Measurements from ENCODE around the gene C11orf65.
"Not testable (repeated sequence)": the region's sequence is repeated elsewhere in the genome, so short reads cannot be mapped to it uniquely, and the experiment has no call there.

The C11orf65 gene

DNA sequence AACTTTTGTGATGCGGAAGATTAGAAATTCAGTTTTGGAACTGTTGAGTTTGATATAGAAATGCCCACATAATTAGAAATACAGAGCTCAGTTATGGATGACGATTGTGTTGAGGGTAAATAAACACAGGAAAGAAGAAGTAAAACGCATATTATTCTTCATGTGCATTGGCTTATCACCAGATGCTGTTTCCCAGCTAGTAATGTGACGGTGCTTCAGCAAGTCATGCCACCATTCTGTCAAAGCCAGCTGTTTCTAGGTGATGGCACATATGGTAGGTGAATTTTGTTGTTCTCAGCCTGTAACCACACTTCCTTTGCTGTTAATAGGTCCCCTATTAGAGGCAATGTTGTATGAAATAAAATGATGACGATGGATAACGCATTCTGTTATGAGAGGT, 68.9 kb downstream of the C11orf65 start:
- no peaks in the 10 kb centered on the region for H3K9me3 ChIP-seq (ENCODE audit: control extremely low read depth in 1 of 5, control insufficient read depth in 4 of 5, insufficient read depth in 2 of 5, low read depth in 1 of 5, low read length in 4 of 5)
- no peak overlapping the region for H3K27ac ChIP-seq (ENCODE audit: insufficient read depth in 1 of 2, low read depth in 1 of 2, low read length in 2 of 2, poor library complexity in 1 of 2, severe bottlenecking in 2 of 2)
- H3K36me3 ChIP-seq (ENCODE audit: control insufficient read depth in 4 of 4, insufficient read depth in 4 of 4, low read length in 3 of 4), result no peaks in the 10 kb centered on the region
- H3K4me1 ChIP-seq (ENCODE audit: control extremely low read depth in 1 of 4, control insufficient read depth in 4 of 4, insufficient read depth in 4 of 4, low read length in 3 of 4), result no peaks in the 10 kb centered on the region
- DNase-seq, result no peak
- 100% methylated on average over 3 of the region's 6 CpGs for WGBS (ENCODE audit: insufficient coverage)
- H3K4me3 ChIP-seq (ENCODE audit: control insufficient read depth in 1 of 7, extremely low read depth in 1 of 7, insufficient read depth in 4 of 7, low read depth in 2 of 7, low read length in 6 of 7), result no peak overlapping the region
- no peaks in the 10 kb centered on the region for H3K27me3 ChIP-seq (replicated peaks in 2 of 5; ENCODE audit: control insufficient read depth in 4 of 5, insufficient read depth in 5 of 5, low read length in 4 of 5)
- POLR2A ChIA-PET, result interaction anchor here (0.6 kb wide), 1 partner anchor 506 kb away, joined by 3 read pairs; no protein-coding TSS in a partner anchor
- CTCF ChIA-PET, result interaction anchor here (1.8 kb wide), 1 partner anchor 9 kb away, joined by 5 read pairs; no protein-coding TSS in a partner anchor

DNA sequence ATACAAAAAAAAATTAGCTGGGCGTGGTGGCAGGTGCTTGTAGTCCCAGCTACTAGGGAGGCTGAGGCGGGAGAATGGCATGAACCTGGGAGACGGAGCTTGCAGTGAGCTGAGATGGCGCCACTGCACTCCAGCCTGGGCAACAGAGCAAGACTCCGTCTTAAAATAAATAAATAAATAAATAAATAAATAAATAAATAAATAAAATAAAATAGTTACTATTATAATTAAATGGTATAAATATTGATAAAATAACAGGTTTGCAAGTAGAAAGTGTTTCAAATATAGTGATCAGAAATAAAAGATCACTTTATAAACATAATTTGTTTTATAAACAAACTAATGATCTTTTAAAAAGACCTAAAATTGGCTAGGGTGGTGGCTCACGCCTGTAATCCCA, 70.7 kb downstream of the C11orf65 start:
- CTCF ChIA-PET; POLR2A ChIA-PET; DNase-seq; H3K27ac ChIP-seq (ENCODE audit: insufficient read depth in 1 of 2, low read depth in 1 of 2, low read length in 2 of 2, poor library complexity in 1 of 2, severe bottlenecking in 2 of 2); H3K36me3 ChIP-seq (ENCODE audit: control insufficient read depth in 4 of 4, insufficient read depth in 4 of 4, low read length in 3 of 4); H3K9me3 ChIP-seq (ENCODE audit: control extremely low read depth in 1 of 5, control insufficient read depth in 4 of 5, insufficient read depth in 2 of 5, low read depth in 1 of 5, low read length in 4 of 5); H3K4me1 ChIP-seq (ENCODE audit: control extremely low read depth in 1 of 4, control insufficient read depth in 4 of 4, insufficient read depth in 4 of 4, low read length in 3 of 4); H3K4me3 ChIP-seq (ENCODE audit: control insufficient read depth in 1 of 7, extremely low read depth in 1 of 7, insufficient read depth in 4 of 7, low read depth in 2 of 7, low read length in 6 of 7); H3K27me3 ChIP-seq (replicated peaks in 2 of 5; ENCODE audit: control insufficient read depth in 4 of 5, insufficient read depth in 5 of 5, low read length in 4 of 5): not testable (repeated sequence)
- no CpG with 5 or more reads among the region's 6 CpGs for WGBS (ENCODE audit: insufficient coverage)

DNA sequence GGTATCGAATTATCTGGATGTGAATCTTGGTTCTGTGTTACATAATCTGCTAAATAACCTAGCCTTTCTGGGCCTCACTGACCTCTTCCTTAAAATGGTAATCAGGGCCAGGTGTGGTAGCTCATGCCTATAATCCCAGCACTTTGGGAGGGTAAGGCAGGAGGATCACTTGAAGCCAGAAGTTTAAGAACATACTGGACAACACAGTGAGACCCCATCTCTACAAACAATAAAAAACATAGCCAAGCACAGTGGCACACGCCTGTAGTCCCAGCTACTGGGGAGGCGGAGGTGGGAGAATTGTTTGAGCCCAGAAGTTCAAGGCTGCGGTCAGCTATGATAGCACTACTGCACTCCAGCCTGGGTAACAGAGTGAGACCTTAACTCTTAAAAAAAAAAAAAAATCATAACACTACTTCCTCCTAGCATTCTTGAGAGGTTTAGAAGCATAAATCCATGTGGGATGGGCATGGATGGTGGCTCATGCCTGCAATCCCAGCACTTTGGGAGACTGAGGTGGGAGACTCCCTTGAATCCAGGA, 72.5 kb downstream of the C11orf65 start:
- no peaks in the 10 kb centered on the region for H3K4me1 ChIP-seq (ENCODE audit: control extremely low read depth in 1 of 4, control insufficient read depth in 4 of 4, insufficient read depth in 4 of 4, low read length in 3 of 4)
- ChIA-PET CTCF (no interaction called here), POLR2A (no interaction called here)
- H3K27ac ChIP-seq (ENCODE audit: insufficient read depth in 1 of 2, low read depth in 1 of 2, low read length in 2 of 2, poor library complexity in 1 of 2, severe bottlenecking in 2 of 2), result no peak overlapping the region
- H3K9me3 ChIP-seq (ENCODE audit: control extremely low read depth in 1 of 5, control insufficient read depth in 4 of 5, insufficient read depth in 2 of 5, low read depth in 1 of 5, low read length in 4 of 5), result no peaks in the 10 kb centered on the region
- DNase-seq, result no peak
- WGBS (ENCODE audit: insufficient coverage), result 90% methylated on average over 2 of the region's 4 CpGs
- no peak overlapping the region for H3K4me3 ChIP-seq (ENCODE audit: control insufficient read depth in 1 of 7, extremely low read depth in 1 of 7, insufficient read depth in 4 of 7, low read depth in 2 of 7, low read length in 6 of 7)
- no peaks in the 10 kb centered on the region for H3K36me3 ChIP-seq (ENCODE audit: control insufficient read depth in 4 of 4, insufficient read depth in 4 of 4, low read length in 3 of 4)
- no peaks in the 10 kb centered on the region for H3K27me3 ChIP-seq (replicated peaks in 2 of 5; ENCODE audit: control insufficient read depth in 4 of 5, insufficient read depth in 5 of 5, low read length in 4 of 5)

DNA sequence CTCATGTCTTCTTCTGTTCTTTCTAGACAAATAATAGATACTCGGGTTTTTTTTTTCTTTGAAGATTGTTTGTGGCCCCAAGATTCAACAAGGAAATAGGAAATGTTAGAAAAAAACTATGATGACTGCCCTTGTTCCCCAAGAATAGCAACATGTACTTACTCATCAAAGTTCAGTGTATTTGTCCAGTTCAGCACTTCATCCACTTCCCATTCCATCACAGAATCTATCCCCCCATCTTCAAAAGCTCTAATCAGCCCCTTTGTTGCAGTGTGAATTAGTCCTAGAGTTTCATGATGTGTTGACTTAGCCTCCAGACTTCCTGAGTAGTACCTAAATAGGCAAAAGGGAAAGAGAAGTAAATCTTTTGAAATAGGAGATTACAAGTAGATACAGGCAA, 74.3 kb downstream of the C11orf65 start:
- no peaks in the 10 kb centered on the region for H3K9me3 ChIP-seq (ENCODE audit: control extremely low read depth in 1 of 5, control insufficient read depth in 4 of 5, insufficient read depth in 2 of 5, low read depth in 1 of 5, low read length in 4 of 5)
- CTCF ChIA-PET, result no interaction called here
- H3K36me3 ChIP-seq (ENCODE audit: control insufficient read depth in 4 of 4, insufficient read depth in 4 of 4, low read length in 3 of 4), result no peaks in the 10 kb centered on the region
- H3K4me3 ChIP-seq (ENCODE audit: control insufficient read depth in 1 of 7, extremely low read depth in 1 of 7, insufficient read depth in 4 of 7, low read depth in 2 of 7, low read length in 6 of 7), result no peak overlapping the region
- no peaks in the 10 kb centered on the region for H3K27me3 ChIP-seq (replicated peaks in 2 of 5; ENCODE audit: control insufficient read depth in 4 of 5, insufficient read depth in 5 of 5, low read length in 4 of 5)
- H3K4me1 ChIP-seq (ENCODE audit: control extremely low read depth in 1 of 4, control insufficient read depth in 4 of 4, insufficient read depth in 4 of 4, low read length in 3 of 4), result no peaks in the 10 kb centered on the region
- no CpG with 5 or more reads among the region's 1 CpG for WGBS (ENCODE audit: insufficient coverage)
- no peak for DNase-seq
- no peak overlapping the region for H3K27ac ChIP-seq (ENCODE audit: insufficient read depth in 1 of 2, low read depth in 1 of 2, low read length in 2 of 2, poor library complexity in 1 of 2, severe bottlenecking in 2 of 2)
- POLR2A ChIA-PET, result no interaction called here

DNA sequence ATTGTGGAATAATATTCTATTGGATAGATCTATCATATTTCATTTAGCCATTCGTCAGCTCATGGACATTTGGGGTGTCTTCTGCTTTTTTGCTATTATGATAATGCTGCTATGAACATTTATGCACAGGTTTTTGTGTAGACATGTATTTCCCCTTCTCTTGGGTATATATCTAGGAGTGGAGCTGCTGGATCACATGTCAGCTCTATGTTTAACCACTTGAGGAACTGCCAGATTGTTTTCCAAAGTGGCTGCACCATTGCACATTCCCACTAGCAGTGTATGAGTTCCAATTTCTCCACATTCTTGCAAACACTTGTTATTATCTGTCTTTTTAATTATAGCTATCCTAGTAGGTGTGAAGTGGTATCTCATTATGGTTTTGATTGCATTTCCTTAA, 75.0 kb downstream of the C11orf65 start:
- CTCF ChIA-PET, result no interaction called here
- POLR2A ChIA-PET, result no interaction called here
- Histone ChIP-seq H3K36me3 (ENCODE audit: control insufficient read depth in 4 of 4, insufficient read depth in 4 of 4, low read length in 3 of 4) (no peaks in the 10 kb centered on the region), H3K4me3 (ENCODE audit: control insufficient read depth in 1 of 7, extremely low read depth in 1 of 7, insufficient read depth in 4 of 7, low read depth in 2 of 7, low read length in 6 of 7) (no peak overlapping the region), H3K27me3 (replicated peaks in 2 of 5; ENCODE audit: control insufficient read depth in 4 of 5, insufficient read depth in 5 of 5, low read length in 4 of 5) (no peaks in the 10 kb centered on the region), H3K9me3 (ENCODE audit: control extremely low read depth in 1 of 5, control insufficient read depth in 4 of 5, insufficient read depth in 2 of 5, low read depth in 1 of 5, low read length in 4 of 5) (no peaks in the 10 kb centered on the region), H3K27ac (ENCODE audit: insufficient read depth in 1 of 2, low read depth in 1 of 2, low read length in 2 of 2, poor library complexity in 1 of 2, severe bottlenecking in 2 of 2) (no peak overlapping the region), H3K4me1 (ENCODE audit: control extremely low read depth in 1 of 4, control insufficient read depth in 4 of 4, insufficient read depth in 4 of 4, low read length in 3 of 4) (no peaks in the 10 kb centered on the region)
- DNase-seq, result no peak
- no CpG with 5 or more reads among the region's 1 CpG for WGBS (ENCODE audit: insufficient coverage)

DNA sequence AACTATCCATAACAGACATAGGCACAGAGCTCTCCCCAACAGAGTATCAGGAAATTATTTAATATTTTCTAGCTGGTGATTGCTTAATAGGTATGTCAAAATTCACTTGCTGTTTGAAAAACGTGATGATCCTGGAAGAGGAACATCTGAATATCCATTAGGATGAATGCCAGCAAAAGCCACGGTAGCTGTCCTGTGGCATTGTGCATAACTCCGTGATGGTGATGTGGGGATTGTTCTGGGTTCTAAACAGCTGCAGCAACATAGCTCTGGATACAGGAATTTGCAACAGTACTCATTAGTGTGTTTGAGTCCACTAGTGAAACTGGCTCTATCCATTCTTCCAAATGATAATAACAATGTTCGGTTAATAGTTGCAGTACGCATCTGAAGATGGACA, 78.8 kb downstream of the C11orf65 start:
- H3K27ac ChIP-seq (ENCODE audit: insufficient read depth in 1 of 2, low read depth in 1 of 2, low read length in 2 of 2, poor library complexity in 1 of 2, severe bottlenecking in 2 of 2), result no peak overlapping the region
- H3K9me3 ChIP-seq (ENCODE audit: control extremely low read depth in 1 of 5, control insufficient read depth in 4 of 5, insufficient read depth in 2 of 5, low read depth in 1 of 5, low read length in 4 of 5), result no peaks in the 10 kb centered on the region
- 94% methylated on average over 4 of the region's 5 CpGs for WGBS (ENCODE audit: insufficient coverage)
- no peak for DNase-seq
- no peaks in the 10 kb centered on the region for H3K27me3 ChIP-seq (replicated peaks in 2 of 5; ENCODE audit: control insufficient read depth in 4 of 5, insufficient read depth in 5 of 5, low read length in 4 of 5)
- POLR2A ChIA-PET, result interaction anchor here (0.6 kb wide), 1 partner anchor 156 kb away, joined by 4 read pairs; no protein-coding TSS in a partner anchor
- no peaks in the 10 kb centered on the region for H3K36me3 ChIP-seq (ENCODE audit: control insufficient read depth in 4 of 4, insufficient read depth in 4 of 4, low read length in 3 of 4)
- no peak overlapping the region for H3K4me3 ChIP-seq (ENCODE audit: control insufficient read depth in 1 of 7, extremely low read depth in 1 of 7, insufficient read depth in 4 of 7, low read depth in 2 of 7, low read length in 6 of 7)
- H3K4me1 ChIP-seq (ENCODE audit: control extremely low read depth in 1 of 4, control insufficient read depth in 4 of 4, insufficient read depth in 4 of 4, low read length in 3 of 4), result no peaks in the 10 kb centered on the region
- CTCF ChIA-PET, result interaction anchor here (1.6 kb wide), 1 partner anchor 11 kb away, joined by 5 read pairs; no protein-coding TSS in a partner anchor

DNA sequence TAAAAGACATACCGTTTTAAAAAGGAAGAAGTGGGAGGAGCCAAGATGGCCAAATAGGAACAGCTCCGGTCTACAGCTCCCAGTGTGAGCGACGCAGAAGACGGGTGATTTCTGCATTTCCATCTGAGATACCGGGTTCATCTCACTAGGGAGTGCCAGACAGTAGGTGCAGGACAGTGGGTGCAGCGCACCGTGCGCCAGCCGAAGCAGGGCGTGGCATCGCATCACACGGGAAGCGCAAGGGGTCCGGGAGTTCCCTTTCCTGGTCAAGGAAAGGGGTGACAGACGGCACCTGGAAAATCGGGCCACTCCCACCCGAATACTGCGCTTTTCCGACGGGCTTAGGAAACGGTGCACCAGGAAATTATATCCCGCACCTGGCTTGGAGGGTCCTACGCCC, 93.8 kb downstream of the C11orf65 start:
- H3K4me3 ChIP-seq (ENCODE audit: control insufficient read depth in 1 of 7, extremely low read depth in 1 of 7, insufficient read depth in 4 of 7, low read depth in 2 of 7, low read length in 6 of 7); H3K9me3 ChIP-seq (ENCODE audit: control extremely low read depth in 1 of 5, control insufficient read depth in 4 of 5, insufficient read depth in 2 of 5, low read depth in 1 of 5, low read length in 4 of 5); H3K4me1 ChIP-seq (ENCODE audit: control extremely low read depth in 1 of 4, control insufficient read depth in 4 of 4, insufficient read depth in 4 of 4, low read length in 3 of 4); H3K27me3 ChIP-seq (replicated peaks in 2 of 5; ENCODE audit: control insufficient read depth in 4 of 5, insufficient read depth in 5 of 5, low read length in 4 of 5); H3K27ac ChIP-seq (ENCODE audit: insufficient read depth in 1 of 2, low read depth in 1 of 2, low read length in 2 of 2, poor library complexity in 1 of 2, severe bottlenecking in 2 of 2); DNase-seq; H3K36me3 ChIP-seq (ENCODE audit: control insufficient read depth in 4 of 4, insufficient read depth in 4 of 4, low read length in 3 of 4); POLR2A ChIA-PET: not testable (repeated sequence)
- WGBS (ENCODE audit: insufficient coverage), result 96% methylated on average over 19 of the region's 24 CpGs
- CTCF ChIA-PET, result interaction anchor here (0.7 kb wide), 1 partner anchor 17 kb away, joined by 4 read pairs; no protein-coding TSS in a partner anchor
